GM23248 (cell line): ENCODE results near the gene ADAMTS10.
"Not testable (repeated sequence)": the region's sequence is repeated elsewhere in the genome, so short reads cannot be mapped to it uniquely, and the experiment has no call there.

Experiments
- EZH2 ChIP-seq: fragments of 200-600 bp; sonication (generic); IDR thresholded peaks from 2 replicates; pipeline ENCODE4 v1.6.1; 2018; ENCODE audit warnings: antibody characterized with exemption, mild to moderate bottlenecking; ENCODE audit not compliant: insufficient read depth, poor library complexity, severe bottlenecking
- EZH2phosphoT487 ChIP-seq: fragments of 200-600 bp; sonication (generic); IDR thresholded peaks from 2 replicates; pipeline ENCODE4 v1.6.1; 2018; ENCODE audit warnings: antibody characterized with exemption, moderate library complexity, mild to moderate bottlenecking, low read depth; ENCODE audit not compliant: insufficient read depth

DNA sequence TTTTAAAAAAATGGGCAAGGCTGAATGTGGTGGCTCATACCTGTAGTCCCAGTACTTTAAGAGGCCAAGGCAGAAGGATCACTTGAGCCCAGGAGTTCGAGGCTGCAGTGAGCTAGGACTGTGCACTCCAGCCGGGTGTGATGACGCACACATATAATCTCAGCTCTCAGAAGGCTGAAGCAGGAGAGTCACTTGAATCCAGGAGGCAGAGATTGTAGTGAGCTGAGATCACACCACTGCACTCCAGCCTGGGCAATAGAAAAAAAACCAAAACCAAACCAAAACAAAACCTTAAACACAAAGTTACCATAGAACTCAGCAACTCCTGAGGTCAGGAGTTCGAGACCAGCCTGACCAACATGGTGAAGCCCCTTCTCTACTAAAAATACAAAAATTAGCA, 26.6 kb upstream of the ADAMTS10 start:
- TF ChIP-seq EZH2, EZH2phosphoT487: not testable (repeated sequence)
